Caco-2 (cell line): ENCODE results near the gene EHMT1. TPM values are rescaled to one million over a fixed set of nuclear protein-coding genes. Genes with fewer than 3 reads are reported as not detected.

Source experiments
- BruUV-seq: library from RNA; stranded (reverse); fragments of 400-500 nt; replicated peaks from 2 replicates; lab custom pipeline; 2021; lab: Mats Ljungman, UMichigan
- CTCF ChIA-PET: fragments of 300-600 bp; sonication (Branson Sonifier 250); formaldehyde crosslinking; loops from one replicate; lab custom pipeline; 2022; ENCODE audit warnings: antibody characterized with exemption; lab: Charles Lee
- POLR2A ChIA-PET: fragments of 300-600 bp; sonication (Branson Sonifier 250); formaldehyde crosslinking; loops from one replicate; lab custom pipeline; 2022; ENCODE audit warnings: antibody characterized with exemption; lab: Charles Lee
- DNase-seq, 2 experiments: peaks; one replicate each; pipeline versions ENCODE4 v3.0.0 to v3.0.0-alpha.2; 2020 to 2022
- H3K27me3 ChIP-seq: replicated peaks from 2 replicates; pipeline ENCODE4 v1.6.0; 2011; ENCODE audit warnings: low read length; ENCODE audit not compliant: control insufficient read depth, insufficient read depth
- H3K36me3 ChIP-seq: 2 replicates; pipeline ENCODE4 v1.5.1; 2011; ENCODE audit warnings: low read length; ENCODE audit not compliant: control insufficient read depth, insufficient read depth
- H3K4me1 ChIP-seq: fragments of 250-450 bp; sonication (Bioruptor Pico); 2 replicates; pipeline ENCODE4 v1.5.1; 2020; ENCODE audit warnings: mild to moderate bottlenecking
- H3K4me3 ChIP-seq: 2 replicates; pipeline ENCODE4 v1.5.1; 2011; ENCODE audit warnings: low read depth, mild to moderate bottlenecking, control low read depth, low read length
- H3K9me3 ChIP-seq: fragments of 250-450 bp; sonication (Bioruptor Pico); 2 replicates; pipeline ENCODE4 v1.5.1; 2020; ENCODE audit warnings: mild to moderate bottlenecking, moderate library complexity
- H3K27ac Mint-ChIP-seq: one replicate; pipeline ENCODE4 v1.8.0; 2022; ENCODE audit warnings: mixed read lengths; ENCODE audit not compliant: unreplicated experiment
- H3K27me3 Mint-ChIP-seq: one replicate; pipeline ENCODE4 v1.8.0; 2022; ENCODE audit warnings: mixed read lengths; ENCODE audit not compliant: insufficient read depth, unreplicated experiment
- H3K36me3 Mint-ChIP-seq: one replicate; pipeline ENCODE4 v1.8.0; 2022; ENCODE audit warnings: mild to moderate bottlenecking, mixed read lengths; ENCODE audit not compliant: insufficient read depth, unreplicated experiment
- H3K4me1 Mint-ChIP-seq: one replicate; pipeline ENCODE4 v1.8.0; 2022; ENCODE audit warnings: low read depth, mixed read lengths; ENCODE audit not compliant: unreplicated experiment
- H3K4me3 Mint-ChIP-seq: one replicate; pipeline ENCODE4 v1.8.0; 2022; ENCODE audit warnings: mild to moderate bottlenecking, moderate library complexity, mixed read lengths; ENCODE audit not compliant: unreplicated experiment
- H3K9me3 Mint-ChIP-seq: one replicate; pipeline ENCODE4 v1.8.0; 2022; ENCODE audit warnings: mixed read lengths; ENCODE audit not compliant: unreplicated experiment
- intact Hi-C: fragments of 100-400 bp; cut with micrococcal nuclease; formaldehyde crosslinking; loops from one replicate; pipeline ENCODE4 v1.10.0; 2022; ENCODE audit not compliant: unreplicated experiment
- total RNA-seq: library from RNA; stranded (reverse); gene quantifications from 2 replicates; pipeline ENCODE4 v1.2.3, GENCODE V29; 2022
- TF ChIP-seq, protein P1 (sequence below), 2 experiments: fragments of 200-600 bp in 1 of 2; IDR thresholded peaks; 1 replicate in 1 of 2; 2 replicates in 1 of 2; pipeline versions ENCODE4 v1.5.1 to v1.8.0; 2011 to 2022; ENCODE audit warnings: antibody characterized with exemption in 1 of 2, control low read depth in 1 of 2, inconsistent platforms in 1 of 2, low read depth in 1 of 2, low read length in 1 of 2, mild to moderate bottlenecking in 1 of 2, moderate library complexity in 1 of 2; ENCODE audit not compliant: insufficient read depth in 1 of 2, severe bottlenecking in 1 of 2, unreplicated experiment in 1 of 2

EHMT1 gene
- total RNA-seq, 1 experiment from 2014 or later = 92.9 TPM

DNA sequence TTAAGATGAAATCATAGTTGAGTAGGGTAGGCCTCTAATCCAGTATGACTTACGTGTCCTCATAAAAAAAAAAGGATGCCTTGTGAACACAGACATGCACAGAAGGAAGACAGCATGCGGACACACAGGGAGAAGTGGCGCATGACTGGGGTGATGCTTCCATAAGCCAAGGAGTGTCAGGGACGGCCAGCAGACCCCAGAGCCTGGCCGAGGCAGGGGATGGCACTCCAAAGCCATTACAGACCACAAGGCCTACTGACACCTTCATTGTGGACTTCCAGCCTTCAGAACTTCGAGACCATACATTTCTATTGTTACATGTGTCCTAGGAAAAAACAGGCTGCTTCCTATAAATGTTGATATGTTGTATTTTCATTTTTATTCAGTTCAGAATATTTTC lies 19.9 kb downstream of the EHMT1 start:
- POLR2A ChIA-PET = no interaction called here
- TF ChIP-seq, protein P1, sequence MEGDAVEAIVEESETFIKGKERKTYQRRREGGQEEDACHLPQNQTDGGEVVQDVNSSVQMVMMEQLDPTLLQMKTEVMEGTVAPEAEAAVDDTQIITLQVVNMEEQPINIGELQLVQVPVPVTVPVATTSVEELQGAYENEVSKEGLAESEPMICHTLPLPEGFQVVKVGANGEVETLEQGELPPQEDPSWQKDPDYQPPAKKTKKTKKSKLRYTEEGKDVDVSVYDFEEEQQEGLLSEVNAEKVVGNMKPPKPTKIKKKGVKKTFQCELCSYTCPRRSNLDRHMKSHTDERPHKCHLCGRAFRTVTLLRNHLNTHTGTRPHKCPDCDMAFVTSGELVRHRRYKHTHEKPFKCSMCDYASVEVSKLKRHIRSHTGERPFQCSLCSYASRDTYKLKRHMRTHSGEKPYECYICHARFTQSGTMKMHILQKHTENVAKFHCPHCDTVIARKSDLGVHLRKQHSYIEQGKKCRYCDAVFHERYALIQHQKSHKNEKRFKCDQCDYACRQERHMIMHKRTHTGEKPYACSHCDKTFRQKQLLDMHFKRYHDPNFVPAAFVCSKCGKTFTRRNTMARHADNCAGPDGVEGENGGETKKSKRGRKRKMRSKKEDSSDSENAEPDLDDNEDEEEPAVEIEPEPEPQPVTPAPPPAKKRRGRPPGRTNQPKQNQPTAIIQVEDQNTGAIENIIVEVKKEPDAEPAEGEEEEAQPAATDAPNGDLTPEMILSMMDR (IDR thresholded peaks at IDR 0.05; ENCODE audit: insufficient read depth in 1 of 2, low read depth in 1 of 2, low read length in 1 of 2, severe bottlenecking in 1 of 2, unreplicated experiment in 1 of 2) = no peak
- Histone ChIP-seq H3K9me3 (no peaks in the 10 kb centered on the region), H3K36me3 (no peaks in the 10 kb centered on the region; the same call in 1 of the 2 replicates), H3K4me3 (no peak overlapping the region), H3K4me1 (no peaks in the 10 kb centered on the region), H3K27me3 (no peaks in the 10 kb centered on the region)
- Mint-ChIP-seq H3K27me3 (no peaks in the 10 kb centered on the region), H3K9me3 (no peaks in the 10 kb centered on the region), H3K4me1 (no peaks in the 10 kb centered on the region), H3K36me3 (peaks cover 27% of the 10 kb centered on the region), H3K27ac (no peak overlapping the region), H3K4me3 (no peak overlapping the region)
- no TSS peak for BruUV-seq
- intact Hi-C loops = no loop called here
- no peak for DNase-seq
- CTCF ChIA-PET = no interaction called here

DNA sequence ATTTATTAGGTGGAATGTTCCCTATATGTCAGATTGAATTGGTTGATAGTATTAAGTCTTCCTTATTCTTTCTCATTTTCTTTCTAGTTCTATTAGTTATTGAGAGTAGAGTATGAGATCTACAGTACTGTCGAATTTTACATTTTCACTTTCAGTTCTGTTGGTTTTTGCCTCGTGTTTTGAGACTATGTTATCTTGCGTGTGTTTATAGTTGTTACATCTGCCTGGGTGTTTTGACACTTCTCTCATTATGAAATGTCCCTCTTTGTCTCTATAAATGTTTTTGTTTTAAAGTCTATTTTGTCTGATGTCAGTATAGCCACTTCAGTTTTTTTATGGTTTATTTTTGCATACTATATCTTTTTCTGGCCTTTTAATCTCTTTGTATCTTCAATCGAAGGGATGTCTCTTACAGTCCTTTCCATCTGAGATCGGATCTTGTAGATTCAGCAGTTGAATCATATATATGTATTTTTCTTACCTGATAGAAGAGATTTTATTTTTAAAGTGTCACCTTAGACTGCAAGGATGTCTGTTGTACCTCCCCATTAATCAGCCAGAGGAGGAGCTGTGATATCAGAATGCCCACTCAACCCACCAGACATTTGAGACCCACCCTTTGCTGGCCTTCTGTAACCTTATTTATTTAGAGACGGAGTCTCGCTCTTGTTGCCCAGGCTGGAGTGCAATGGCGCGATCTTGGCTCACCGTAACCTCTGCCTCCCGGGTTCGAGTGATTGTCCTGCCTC lies 20.7 kb downstream of the EHMT1 start:
- Mint-ChIP-seq H3K27me3 (no peaks in the 10 kb centered on the region), H3K27ac (no peak overlapping the region), H3K9me3 (no peaks in the 10 kb centered on the region), H3K36me3 (peaks cover 25% of the 10 kb centered on the region), H3K4me3 (no peak overlapping the region), H3K4me1 (no peaks in the 10 kb centered on the region)
- BruUV-seq = no TSS peak
- ChIA-PET CTCF (no interaction called here), POLR2A (no interaction called here)
- Histone ChIP-seq H3K4me3 (no peak overlapping the region), H3K27me3 (no peaks in the 10 kb centered on the region), H3K4me1 (no peaks in the 10 kb centered on the region), H3K36me3 (no peaks in the 10 kb centered on the region; the same call in 1 of the 2 replicates), H3K9me3 (no peaks in the 10 kb centered on the region)
- no peak for DNase-seq
- TF ChIP-seq, protein P1 (IDR thresholded peaks at IDR 0.05; ENCODE audit: insufficient read depth in 1 of 2, low read depth in 1 of 2, low read length in 1 of 2, severe bottlenecking in 1 of 2, unreplicated experiment in 1 of 2) = no peak
- intact Hi-C loops = no loop called here

DNA sequence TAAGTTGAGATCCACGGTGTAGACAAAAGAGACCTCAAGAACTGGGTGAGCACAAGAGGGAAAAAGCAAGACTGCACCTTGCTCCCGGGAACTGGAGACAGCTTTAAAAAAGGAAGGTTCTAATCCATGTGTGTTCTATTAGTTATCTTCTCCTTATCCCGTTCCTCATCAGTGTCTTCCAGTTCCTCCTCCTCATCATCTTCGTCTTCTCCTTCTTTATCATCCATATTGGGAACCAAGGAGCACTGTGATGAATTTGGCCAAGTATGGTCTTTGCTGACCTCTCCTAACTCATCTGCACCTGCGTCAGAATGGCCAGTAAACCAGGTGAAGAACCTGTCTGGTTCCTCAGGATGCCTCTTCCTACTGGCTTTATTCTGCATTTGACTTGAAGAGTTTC lies 22.1 kb downstream of the EHMT1 start:
- intact Hi-C loops = no loop called here
- Mint-ChIP-seq H3K4me1 (no peaks in the 10 kb centered on the region), H3K36me3 (peaks cover 25% of the 10 kb centered on the region), H3K27me3 (no peaks in the 10 kb centered on the region), H3K9me3 (no peaks in the 10 kb centered on the region), H3K4me3 (no peak overlapping the region), H3K27ac (no peak overlapping the region)
- no peaks in the 10 kb centered on the region; the same call in 1 of the 2 replicates for H3K36me3 ChIP-seq
- TF ChIP-seq, protein P1 (IDR thresholded peaks at IDR 0.05; ENCODE audit: insufficient read depth in 1 of 2, low read depth in 1 of 2, low read length in 1 of 2, severe bottlenecking in 1 of 2, unreplicated experiment in 1 of 2) = no peak
- CTCF ChIA-PET = no interaction called here
- POLR2A ChIA-PET = no interaction called here
- H3K9me3 ChIP-seq = no peaks in the 10 kb centered on the region
- no peaks in the 10 kb centered on the region for H3K27me3 ChIP-seq
- DNase-seq = no peak
- no TSS peak for BruUV-seq
- H3K4me1 ChIP-seq = no peaks in the 10 kb centered on the region
- no peak overlapping the region for H3K4me3 ChIP-seq
